ENCODE measurements around the gene TMEM165.

DNA sequence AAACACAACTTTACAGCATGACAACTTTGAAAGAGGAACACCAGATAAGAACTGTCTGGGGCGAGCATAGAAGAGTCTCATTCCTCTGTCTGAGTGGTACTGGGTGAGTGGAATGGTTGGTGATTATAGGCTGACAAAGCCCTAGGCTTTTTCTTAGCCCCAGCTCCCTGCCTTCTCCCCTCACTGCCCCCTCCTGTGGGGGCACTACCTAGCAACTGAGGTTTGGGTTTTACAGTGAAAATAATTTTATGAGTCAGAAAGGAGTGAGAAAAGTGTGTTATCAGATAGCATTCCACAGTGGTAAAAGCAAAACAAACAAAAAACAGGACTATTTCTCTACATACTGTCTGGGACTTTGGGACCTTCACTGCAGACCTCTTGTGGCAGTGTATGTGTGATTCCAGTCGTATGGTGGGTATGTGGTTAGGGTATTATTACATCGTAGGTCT is 10.5 kb upstream of the TMEM165 start:
- TF ChIP-seq, protein P1, sequence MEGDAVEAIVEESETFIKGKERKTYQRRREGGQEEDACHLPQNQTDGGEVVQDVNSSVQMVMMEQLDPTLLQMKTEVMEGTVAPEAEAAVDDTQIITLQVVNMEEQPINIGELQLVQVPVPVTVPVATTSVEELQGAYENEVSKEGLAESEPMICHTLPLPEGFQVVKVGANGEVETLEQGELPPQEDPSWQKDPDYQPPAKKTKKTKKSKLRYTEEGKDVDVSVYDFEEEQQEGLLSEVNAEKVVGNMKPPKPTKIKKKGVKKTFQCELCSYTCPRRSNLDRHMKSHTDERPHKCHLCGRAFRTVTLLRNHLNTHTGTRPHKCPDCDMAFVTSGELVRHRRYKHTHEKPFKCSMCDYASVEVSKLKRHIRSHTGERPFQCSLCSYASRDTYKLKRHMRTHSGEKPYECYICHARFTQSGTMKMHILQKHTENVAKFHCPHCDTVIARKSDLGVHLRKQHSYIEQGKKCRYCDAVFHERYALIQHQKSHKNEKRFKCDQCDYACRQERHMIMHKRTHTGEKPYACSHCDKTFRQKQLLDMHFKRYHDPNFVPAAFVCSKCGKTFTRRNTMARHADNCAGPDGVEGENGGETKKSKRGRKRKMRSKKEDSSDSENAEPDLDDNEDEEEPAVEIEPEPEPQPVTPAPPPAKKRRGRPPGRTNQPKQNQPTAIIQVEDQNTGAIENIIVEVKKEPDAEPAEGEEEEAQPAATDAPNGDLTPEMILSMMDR (IDR thresholded peaks at IDR 0.05): no peak
- TF ChIP-seq POLR2A (IDR thresholded peaks at IDR 0.05): no peak
